GM21390 (cell line): ENCODE results near the gene HDAC4.

Source experiments
- ATAC-seq: cut with Tn5 transposase; IDR thresholded peaks from one replicate; pipeline ENCODE4 v1.9.1; 2021; ENCODE audit not compliant: unreplicated experiment

Gene HDAC4

DNA sequence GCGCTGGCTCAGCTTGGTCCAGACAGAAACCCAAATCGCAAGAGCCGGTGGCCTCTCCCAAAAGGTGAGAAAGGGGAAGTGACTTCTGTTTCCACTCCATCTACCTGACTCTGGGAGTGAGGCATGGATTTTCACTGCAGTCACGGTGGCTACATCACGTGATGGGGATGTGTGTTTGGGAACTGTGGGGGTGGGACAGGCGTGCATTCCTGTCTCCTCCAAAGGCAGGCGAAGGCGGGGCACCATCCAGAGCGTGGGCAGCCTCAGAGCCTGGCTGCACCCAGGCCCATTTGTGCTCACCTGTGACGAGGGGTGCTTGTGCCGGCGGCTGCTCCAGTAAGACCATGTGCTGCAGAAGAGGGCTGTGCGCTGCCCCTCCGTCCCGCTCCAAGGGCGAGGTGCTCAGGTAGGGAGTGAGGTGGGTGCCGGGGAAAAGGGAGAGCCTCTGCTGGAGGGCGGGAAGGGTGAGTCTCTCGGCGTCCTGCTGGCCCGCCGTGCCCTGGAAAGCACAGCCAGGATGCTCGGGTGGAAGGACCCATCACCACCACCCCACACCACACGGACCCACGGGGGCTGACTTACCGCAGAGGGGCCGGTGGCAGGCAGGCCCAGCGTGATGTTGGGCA is 266.8 kb downstream of the HDAC4 start:
- no peak for ATAC-seq

DNA sequence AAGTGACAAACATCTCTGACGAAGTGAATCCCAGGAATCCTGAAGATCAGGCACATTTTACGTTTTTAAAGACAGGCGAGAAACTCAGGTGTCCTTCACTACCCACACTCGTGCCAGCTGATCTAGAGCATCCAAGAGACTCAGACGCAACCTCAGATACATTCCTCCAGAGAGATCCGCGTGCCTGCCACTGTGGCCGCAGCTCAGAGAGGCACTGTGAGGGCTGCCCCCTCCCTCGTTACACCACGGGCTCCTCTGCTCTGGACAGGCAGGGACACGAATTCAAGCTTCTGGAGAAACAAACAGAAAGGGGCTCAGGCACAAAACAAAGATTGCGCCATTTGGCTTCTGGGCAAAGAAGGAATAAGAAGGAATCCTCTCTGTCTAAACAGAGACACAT is 268.0 kb downstream of the HDAC4 start:
- no peak for ATAC-seq

DNA sequence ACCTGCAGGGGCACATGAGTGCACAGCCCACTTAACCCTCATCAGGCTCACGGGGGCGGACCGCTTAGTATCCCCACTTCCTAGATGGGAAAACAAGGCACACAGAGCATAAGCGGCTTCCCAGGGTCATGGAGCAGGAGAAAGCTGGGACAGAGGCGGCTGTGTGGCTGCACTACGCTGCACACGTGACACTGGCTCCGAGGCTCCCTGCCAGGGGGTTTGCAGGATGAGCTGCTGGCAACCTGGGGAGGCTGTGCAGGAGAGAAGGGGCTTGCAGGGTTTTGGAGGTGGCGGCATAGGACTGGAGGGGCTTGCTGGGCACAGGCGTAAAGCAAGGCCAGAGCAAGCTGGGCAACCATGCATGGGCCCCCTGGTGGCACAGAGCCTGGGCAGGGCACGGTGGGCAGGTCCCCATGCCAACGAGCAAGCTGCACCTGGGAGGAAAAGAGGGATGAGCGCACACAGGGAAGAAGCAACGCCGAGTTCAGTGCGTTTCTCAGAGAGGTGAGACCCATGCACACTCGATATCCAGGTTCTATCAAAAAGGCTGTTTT is 268.6 kb downstream of the HDAC4 start:
- no peak for ATAC-seq

DNA sequence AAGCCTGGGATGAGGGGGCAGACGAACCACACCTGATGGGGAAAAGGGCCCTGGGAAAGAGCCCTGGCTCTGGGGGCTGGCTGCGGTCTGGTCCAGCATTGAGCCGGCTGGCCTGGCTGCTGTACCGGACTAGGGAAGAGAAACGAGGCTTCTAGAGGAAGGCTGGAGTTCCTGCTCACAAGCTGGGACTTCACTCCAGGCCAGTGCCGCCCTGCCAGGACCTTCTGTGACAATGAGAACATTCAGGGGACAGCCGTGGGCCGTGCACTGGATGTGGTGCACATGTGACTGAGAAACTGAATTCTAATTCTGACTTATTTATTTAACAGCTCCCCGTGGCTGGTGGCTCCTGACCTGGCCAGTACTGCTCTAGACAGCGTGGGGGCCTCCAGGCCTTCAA is 269.3 kb downstream of the HDAC4 start:
- ATAC-seq: no peak

DNA sequence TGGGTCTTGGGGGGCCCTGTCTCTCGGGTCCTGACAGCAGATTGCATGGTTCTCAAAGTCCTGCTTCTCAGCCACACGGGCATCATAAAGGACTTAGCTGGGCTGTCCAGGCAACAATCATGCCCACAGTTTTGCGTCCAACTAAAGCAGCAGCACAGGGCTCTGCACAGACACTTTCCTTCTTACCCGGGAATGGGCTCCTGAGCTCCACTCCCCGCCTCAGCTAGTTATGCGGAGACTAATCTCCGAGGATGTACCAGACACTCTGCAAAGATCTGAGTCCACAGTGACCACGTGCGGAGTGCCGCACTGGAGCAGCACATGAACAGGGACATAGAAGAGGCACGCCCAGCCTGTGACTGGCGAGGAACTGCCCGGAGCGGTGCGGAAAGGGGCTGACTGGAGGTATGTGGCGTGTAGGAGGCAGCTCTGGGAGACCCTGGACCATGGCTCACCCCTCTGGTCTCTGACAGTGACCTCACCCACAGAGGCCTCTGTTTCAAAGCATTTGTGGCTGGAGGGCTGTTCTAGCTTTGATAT is 270.0 kb downstream of the HDAC4 start:
- ATAC-seq: no peak

DNA sequence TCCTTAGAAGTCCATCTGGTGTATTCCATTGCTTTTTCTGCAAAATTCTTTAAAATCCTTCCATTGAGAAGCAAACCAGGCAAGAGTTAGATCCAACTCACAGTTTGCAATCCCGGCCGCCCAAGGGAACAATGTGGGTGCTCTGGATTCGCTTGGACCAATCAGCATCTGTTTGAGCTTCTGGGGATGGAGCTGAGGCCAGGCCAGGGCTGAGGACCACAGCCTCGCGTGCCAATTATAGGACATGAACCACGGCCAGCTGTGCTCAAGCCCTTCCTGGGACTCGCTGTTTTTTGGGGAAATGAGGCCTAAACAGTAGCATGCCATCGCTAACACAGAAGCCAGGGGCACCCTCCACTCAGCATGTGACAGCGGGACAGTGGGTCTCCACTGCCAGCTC is 270.8 kb downstream of the HDAC4 start:
- ATAC-seq: no peak

DNA sequence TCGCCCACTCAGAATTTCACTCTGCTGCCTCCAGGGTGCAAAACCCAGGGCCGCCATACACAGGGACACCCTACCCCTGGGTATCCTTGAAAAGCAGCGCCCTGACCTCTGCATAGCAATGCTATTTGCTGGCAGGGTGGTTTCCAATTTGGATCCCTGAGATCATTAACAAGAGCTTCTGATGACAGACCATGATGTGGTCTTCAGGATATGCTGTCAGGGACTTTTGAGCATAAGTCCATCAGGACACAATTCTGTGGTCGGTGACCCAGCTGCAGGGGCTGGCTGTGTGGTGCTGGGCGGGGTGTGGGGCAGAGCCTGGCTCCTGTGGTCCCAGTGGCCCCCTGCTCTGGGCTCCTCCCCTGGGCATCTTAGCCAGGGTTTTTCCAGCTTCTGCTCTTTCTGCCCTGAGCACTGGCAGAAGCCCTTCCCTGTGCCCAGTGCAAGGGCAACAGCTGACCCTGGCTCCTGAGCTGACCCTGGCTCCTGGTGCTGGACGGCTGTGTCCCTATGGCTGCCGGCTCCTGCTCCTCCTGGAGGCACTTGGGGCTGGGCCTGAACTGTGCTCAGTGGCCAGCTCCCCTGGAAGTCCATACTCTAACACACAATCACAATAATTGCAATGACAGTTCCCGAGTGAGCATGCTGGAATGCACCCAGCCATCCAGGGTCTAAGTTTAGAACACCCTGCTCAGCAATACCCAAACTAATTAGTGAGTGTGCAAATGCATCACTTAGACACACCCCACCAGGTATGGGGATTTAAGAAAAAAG is 271.5 kb downstream of the HDAC4 start:
- no peak for ATAC-seq

DNA sequence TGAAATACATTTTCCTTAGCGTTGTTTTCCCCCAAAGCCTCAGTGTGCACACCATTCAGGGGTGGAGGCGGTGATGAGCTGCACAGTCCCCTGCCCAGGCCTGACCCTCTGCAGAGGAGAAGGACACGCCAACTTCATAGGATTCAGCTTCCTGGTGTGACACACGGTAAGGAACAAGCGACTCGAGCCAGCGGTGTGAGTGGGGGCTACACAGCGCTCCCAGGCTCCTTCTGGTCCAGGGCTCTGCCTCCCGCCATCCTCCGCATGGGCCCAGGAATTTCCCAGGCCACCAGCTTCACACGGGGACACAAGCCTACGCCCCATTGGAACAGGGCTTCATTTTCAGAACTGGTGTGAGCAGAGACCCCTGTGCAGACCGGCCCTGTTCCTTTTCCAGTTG is 272.1 kb downstream of the HDAC4 start:
- no peak for ATAC-seq

DNA sequence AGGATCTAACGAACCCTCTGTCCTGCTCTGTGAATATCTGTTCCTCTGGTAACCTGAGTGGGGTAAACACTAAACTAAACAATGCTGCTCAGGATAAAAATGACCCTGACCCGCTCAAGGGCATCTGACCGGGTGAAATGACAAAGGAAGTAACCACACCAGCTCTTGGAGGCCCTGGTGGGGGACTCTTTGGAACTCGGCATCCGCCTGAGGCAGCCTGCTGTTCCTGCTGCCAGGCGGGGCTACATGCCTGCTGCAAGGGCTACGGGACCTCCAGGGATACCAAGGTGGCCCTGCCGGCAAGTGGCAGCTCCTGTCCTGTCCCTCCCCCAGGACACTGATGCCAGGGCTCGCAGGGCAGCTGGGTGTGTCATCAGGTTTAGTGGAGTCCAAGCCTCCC is 273.3 kb downstream of the HDAC4 start:
- ATAC-seq: no peak

DNA sequence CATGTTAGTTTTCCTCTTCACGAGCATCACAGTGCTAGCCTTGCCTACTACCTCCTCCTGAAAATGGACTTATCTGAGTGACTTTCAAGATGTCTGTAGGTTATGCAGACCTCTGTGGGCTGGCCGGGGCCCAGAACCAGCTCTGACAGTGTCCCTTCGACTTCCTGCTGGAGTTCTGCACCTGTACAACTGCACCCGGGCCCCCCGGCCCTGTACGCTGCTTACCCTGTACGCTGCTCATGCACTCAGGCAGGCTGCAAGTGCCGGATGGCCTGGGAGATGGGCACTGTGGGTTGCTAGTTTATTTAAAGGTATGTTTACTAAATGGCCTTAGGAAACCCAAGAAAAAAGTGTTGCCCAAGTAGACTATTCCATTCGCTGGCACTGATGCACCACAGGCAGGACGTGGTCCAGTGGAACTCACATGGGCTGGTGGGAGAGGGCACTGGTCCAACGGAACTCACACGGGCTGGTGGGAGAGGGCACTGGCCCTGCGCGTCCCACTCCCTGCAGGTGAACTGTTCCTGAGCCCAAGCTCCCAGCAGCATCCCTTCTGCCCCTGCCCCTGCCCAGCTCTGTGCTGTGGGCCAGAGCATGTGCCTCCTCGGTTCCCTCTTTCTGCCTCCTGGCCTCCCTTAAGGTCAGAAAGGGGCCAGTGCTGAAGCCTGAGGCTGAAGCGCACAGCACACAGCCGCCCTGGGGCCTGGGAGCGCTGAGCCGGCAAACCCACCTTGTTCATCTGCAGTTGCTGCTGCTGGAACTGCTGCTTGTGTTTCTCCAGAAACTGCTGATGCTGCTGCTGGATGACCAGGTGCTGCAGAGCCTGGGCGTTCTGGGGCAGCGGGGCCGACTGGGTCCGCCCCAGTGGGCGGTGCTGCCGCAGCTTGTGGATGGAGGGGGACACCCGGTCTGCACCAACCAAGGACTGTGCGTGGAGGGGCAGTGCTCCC is 274.8 kb downstream of the HDAC4 start:
- ATAC-seq: no peak

DNA sequence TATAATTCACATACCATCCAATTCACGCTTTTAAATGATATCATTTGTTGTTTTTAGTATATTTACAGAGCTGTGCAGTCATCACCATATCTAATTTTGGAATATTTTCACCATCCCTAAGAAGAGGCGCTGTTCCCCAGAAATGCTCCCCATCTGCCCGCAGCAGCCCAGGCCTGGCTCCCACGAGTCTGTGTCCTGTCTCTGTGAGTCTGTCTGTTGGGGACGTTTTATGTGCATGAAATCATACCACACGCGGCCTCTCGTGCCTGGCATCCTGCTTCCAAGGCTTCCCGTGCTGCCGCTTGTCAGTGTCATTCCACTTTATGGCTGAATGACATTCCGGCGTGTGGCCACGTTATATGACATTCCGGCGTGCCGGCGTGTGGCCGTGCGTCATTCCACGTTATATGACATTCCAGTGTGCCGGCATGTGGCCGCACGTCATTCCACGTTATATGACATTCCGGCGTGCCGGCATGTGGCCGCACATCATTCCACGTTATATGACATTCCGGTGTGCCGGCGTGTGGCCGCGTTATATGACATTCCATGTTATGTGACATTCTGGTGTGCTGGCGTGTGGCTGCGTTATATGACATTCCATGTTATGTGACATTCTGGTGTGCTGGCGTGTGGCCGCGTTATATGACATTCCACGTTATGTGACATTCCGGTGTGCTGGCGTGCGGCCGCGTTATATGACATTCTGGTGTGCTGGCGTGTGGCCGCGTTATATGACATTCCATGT is 276.5 kb downstream of the HDAC4 start:
- no peak for ATAC-seq

DNA sequence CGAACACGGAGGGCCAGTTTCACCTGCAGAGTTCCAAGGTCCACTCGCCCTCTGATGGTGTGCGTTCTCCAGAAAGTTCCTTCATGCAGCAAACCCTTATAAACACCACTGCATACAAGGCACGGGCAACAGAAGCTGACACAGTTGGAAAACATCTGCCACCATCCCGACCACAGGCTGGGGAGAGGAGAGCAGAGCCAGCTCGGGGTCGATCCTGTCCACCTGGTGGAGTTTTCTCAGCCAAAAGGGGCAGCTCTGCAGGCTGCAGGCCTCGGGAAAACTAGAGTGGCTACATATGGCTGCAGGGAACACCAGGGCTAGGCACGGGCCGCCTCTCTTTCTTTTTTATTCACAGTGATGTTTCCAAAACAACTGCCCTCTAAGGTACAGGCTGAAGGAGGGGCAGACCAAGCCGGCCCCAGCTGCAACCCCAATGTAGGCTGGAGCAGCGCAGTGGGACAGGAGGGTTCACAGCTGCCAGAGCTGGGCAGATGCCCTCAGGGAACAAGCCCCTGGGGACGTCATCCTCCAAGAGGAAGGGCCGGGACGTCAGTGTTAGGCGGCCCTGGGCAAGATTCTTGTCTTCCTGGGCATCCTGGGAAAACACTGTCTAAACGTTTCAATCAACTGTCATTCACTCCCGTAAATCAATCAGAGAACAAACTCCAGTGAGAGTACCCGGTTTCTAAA is 278.3 kb downstream of the HDAC4 start:
- ATAC-seq: no peak

DNA sequence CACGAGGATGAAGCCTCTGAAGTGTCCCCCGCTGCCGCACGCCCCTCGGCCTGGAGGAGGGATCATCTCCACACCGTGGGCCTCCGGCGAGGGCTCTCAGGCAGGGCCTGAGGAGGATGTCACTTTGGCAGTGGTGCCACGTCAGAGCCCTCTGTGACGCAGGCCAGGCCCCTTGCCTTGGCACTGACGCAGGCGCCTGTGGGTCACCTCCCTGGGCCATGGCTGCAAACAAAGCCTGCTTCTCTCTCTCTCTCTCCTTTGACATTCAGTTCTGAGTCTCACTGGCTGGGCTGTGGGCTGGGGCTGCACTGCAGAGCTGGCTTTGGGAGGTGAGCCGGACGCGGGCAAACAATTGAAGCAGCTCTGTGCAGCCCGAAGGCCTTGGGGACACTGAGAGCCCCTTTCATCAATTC is 279.2 kb downstream of the HDAC4 start:
- no peak for ATAC-seq

DNA sequence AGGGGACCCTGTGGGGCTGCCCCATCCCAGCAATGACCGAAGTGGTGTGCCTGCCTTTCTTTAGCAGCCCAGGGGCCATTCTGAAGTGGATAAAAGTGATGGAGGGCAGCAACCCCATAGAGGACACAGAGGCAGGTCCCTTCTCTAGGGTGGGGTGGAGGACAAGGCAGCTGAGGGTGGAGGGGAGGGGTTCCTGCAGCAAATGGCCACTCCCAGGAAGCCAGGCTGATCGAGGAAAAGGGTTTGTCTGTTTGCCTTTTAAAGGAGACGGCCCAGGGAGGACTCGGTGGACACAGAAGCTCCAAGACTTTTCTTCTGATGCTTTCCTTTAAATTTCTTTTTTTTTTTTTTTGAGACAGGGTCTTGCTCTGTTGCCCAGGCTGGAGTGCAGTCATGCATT is 280.2 kb downstream of the HDAC4 start:
- no peak for ATAC-seq

DNA sequence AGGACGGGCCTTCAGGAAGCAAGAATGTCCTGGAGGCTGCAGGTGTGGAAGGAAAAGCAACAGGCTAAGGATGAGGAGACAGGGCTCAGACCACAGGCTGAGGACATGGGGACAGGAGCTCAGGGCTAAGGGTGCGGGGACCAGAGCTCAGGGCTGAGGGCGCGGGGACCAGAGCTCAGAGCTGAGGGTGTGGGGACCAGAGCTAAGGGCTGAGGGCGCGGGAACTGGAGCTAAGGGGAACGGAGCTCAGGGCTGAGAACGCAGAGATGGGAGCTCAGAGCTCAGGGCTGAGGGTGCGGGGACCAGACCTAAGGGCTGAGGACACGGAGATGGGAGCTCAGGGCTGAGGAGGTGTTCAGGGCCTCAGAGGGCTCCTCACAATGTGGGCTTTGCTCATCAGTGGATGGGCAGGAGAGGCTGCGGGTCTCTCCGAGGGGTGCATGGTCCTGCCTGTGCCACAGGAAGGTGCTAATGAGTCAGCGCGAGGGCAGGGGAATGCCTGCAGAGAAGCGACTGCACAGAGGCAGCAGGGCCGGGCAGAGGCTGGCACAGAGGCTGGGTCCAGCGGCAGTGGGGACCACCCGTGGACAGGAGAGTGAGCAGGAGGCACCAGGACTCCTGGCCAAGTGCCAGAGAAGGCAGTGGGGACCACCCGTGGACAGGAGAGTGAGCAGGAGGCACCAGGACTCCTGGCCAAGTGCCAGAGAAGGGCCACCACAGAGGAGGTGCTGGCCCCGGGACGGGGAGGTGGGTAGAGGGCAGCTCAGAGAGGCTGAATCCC is 281.3 kb downstream of the HDAC4 start:
- no peak for ATAC-seq

DNA sequence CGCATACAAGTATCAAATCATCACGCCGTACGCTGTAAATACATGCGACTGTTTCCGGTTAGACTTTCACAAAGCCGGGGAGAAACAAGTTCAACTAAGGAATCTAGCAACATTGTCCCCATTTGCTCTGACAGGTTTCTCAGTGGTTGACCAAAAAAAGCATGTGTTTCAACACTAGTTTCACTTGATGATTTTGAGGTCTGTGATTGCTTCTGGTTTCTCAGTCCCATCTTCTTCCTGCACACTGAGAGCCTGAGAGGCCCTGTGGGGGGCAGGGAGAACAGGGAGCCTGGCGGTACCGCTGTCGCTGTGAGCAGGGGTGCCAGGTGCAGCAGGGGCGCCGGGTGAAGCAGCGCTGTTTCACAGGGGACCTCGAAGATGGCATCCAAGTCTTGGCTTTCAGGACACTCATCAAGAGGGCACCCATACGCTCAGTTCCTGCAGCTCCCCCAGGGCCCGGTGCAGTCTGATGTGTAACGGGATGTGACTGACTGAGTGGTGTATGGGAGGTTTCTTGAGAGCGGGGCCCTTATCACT is 282.1 kb downstream of the HDAC4 start:
- ATAC-seq: no peak

DNA sequence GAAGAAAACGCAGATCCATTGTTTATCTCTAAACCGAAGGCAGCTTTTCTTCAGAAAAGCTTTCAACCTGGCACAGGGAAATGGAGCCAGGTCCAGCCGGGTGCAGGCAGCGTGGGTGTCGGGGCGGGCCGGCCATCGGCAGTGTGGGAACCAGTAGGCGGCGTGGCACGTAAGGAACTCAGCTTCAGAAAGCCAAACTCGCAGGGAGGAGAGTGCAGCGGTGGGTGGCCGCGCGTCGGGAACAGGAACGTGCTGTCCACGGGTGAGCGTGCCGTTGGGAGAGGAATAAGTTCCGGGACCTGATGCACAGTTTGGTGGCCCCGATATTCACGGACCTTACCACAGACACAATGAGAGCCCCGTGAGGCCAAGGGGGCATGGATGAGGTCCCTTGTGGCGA is 282.6 kb downstream of the HDAC4 start:
- ATAC-seq: no peak

DNA sequence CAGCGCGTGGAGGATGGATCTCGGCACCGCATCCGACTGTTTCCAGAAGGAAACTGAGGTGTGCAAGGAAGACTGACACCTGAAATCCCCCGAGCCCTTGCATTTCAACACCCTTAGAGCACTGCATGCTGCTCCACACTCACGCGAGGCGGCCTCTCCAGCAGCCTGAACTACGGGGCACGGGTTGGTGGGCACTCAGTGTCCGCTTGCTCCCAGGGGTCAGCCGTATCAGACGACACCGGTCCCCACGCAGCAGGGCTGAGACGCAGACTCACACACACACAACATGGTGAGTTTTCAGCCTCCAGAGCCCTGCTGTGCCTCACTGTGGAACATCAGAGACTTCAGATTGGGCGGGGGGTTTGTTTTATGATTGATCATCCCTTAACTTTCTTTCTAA is 283.0 kb downstream of the HDAC4 start:
- no peak for ATAC-seq
